ENCODE measurements around the gene SFXN4.

The SFXN4 gene

DNA sequence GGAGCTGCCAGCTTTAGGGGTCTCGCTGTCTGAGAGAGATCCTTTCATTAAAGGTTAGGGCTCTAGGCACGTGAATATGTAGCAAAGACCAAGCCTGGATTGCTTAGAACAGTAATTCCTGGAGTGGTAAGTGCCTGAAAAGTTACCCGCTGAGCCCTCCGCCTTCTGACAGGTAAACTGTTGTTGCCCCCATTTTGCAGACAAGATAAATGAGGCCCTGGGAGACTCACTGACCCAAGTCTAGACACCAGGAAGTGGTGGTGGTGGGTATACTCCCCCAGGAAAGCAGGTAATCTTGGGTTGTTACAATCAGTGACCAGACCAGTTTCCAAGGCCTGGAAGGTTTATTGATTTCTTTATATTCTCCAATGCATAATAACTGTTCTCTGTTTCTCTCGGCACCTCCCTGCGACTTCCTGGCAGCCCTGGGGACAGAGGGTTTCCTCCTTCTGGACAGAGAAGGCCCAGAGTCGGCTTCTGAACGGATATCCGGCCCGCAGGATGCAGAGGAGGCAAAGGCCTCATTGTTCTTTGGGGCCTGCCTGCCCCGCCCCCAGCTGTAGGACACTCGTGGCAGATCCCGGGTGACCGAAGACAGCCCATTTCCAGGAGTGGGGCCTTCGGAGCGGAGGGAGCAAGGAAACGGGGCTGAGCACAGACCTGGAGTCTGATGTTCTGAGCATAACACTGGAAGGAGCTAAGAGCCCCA, 40.5 kb upstream of the SFXN4 start:
- TF ChIP-seq GLIS3 (CRISPR knock-in tag; IDR thresholded peaks at IDR 0.05) (no peak), CSDC2 (CRISPR knock-in tag; IDR thresholded peaks at IDR 0.05) (no peak), ZNF70 (CRISPR knock-in tag; IDR thresholded peaks at IDR 0.05) (no peak), OSR1 (CRISPR knock-in tag; IDR thresholded peaks at IDR 0.05) (no peak), ARNTL (CRISPR knock-in tag; IDR thresholded peaks at IDR 0.05; ENCODE audit: borderline replicate concordance, low read depth) (no peak), RARB (CRISPR knock-in tag; IDR thresholded peaks at IDR 0.05) (no peak)
- no peak for ATAC-seq

DNA sequence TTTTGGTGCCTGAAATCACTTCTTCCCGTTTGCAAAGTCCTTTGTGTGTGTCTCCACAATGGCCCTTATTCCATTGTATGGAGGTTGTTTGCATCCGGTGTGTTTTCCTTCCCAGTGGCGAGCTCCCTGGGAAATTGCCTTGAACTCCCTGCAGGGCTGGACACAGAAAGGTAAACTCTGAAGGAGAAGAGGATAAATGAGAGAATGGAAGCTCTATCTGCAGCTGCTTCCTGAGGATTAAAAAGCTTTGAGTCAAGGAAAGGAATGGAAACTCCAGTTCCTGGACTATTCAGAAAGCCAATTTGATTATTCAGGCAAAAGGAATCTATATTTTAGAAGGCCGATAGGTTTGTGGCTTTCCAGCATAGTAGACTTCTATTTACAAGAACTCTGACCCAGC, 37.5 kb upstream of the SFXN4 start:
- no peak for ATAC-seq

DNA sequence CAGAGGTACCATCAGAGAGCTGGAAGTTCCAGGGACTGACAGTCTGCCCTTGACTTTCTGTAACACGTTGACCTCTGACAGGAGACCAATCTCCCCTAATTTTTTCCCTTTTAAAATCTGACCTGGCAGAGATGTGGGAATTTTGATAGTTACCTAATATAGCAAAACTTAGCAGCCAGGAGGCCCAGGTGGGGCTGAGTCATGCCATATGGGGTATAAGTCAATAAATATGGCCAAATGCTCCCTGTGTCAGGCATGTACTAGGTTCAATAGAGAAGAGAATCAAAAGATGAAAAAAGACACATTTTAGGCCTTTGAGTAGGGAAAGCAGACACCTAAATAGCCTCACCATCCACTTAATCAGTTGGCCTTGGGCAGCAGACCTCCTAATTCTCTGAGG, 35.7 kb upstream of the SFXN4 start:
- no peak for ATAC-seq
- no peak for TF ChIP-seq RARB (CRISPR knock-in tag; IDR thresholded peaks at IDR 0.05)
- TF ChIP-seq ISL1 (CRISPR knock-in tag; IDR thresholded peaks at IDR 0.05): no peak
- no peak for TF ChIP-seq BACH2 (CRISPR knock-in tag; IDR thresholded peaks at IDR 0.05; ENCODE audit: borderline replicate concordance)
- no peak for TF ChIP-seq ZNF8 (CRISPR knock-in tag; IDR thresholded peaks at IDR 0.05)
- TF ChIP-seq GLIS3 (CRISPR knock-in tag; IDR thresholded peaks at IDR 0.05): no peak
- TF ChIP-seq, protein P1, sequence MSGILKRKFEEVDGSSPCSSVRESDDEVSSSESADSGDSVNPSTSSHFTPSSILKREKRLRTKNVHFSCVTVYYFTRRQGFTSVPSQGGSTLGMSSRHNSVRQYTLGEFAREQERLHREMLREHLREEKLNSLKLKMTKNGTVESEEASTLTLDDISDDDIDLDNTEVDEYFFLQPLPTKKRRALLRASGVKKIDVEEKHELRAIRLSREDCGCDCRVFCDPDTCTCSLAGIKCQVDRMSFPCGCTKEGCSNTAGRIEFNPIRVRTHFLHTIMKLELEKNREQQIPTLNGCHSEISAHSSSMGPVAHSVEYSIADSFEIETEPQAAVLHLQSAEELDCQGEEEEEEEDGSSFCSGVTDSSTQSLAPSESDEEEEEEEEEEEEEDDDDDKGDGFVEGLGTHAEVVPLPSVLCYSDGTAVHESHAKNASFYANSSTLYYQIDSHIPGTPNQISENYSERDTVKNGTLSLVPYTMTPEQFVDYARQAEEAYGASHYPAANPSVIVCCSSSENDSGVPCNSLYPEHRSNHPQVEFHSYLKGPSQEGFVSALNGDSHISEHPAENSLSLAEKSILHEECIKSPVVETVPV (CRISPR knock-in tag; IDR thresholded peaks at IDR 0.05): no peak
- TF ChIP-seq, protein P2, sequence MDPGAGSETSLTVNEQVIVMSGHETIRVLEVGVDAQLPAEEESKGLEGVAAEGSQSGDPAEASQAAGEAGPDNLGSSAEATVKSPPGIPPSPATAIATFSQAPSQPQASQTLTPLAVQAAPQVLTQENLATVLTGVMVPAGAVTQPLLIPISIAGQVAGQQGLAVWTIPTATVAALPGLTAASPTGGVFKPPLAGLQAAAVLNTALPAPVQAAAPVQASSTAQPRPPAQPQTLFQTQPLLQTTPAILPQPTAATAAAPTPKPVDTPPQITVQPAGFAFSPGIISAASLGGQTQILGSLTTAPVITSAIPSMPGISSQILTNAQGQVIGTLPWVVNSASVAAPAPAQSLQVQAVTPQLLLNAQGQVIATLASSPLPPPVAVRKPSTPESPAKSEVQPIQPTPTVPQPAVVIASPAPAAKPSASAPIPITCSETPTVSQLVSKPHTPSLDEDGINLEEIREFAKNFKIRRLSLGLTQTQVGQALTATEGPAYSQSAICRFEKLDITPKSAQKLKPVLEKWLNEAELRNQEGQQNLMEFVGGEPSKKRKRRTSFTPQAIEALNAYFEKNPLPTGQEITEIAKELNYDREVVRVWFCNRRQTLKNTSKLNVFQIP (CRISPR knock-in tag; IDR thresholded peaks at IDR 0.05; ENCODE audit: borderline replicate concordance, low read depth): no peak
- no peak for TF ChIP-seq ESRRG (CRISPR knock-in tag; IDR thresholded peaks at IDR 0.05)
- no peak for TF ChIP-seq ARNTL (CRISPR knock-in tag; IDR thresholded peaks at IDR 0.05; ENCODE audit: borderline replicate concordance, low read depth)
- TF ChIP-seq OSR1 (CRISPR knock-in tag; IDR thresholded peaks at IDR 0.05): no peak
- TF ChIP-seq ZNF565 (CRISPR knock-in tag; conservative IDR thresholded peaks at IDR 0.05; ENCODE audit: low read depth): no peak
- no peak for TF ChIP-seq SNAI2 (CRISPR knock-in tag; IDR thresholded peaks at IDR 0.05)
- TF ChIP-seq, protein P3, sequence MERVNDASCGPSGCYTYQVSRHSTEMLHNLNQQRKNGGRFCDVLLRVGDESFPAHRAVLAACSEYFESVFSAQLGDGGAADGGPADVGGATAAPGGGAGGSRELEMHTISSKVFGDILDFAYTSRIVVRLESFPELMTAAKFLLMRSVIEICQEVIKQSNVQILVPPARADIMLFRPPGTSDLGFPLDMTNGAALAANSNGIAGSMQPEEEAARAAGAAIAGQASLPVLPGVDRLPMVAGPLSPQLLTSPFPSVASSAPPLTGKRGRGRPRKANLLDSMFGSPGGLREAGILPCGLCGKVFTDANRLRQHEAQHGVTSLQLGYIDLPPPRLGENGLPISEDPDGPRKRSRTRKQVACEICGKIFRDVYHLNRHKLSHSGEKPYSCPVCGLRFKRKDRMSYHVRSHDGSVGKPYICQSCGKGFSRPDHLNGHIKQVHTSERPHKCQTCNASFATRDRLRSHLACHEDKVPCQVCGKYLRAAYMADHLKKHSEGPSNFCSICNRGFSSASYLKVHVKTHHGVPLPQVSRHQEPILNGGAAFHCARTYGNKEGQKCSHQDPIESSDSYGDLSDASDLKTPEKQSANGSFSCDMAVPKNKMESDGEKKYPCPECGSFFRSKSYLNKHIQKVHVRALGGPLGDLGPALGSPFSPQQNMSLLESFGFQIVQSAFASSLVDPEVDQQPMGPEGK (CRISPR knock-in tag; IDR thresholded peaks at IDR 0.05; ENCODE audit: borderline replicate concordance): no peak
- no peak for TF ChIP-seq ZFP3 (CRISPR knock-in tag; IDR thresholded peaks at IDR 0.05)

More for the DNA sequence above, 37.5 kb upstream of the SFXN4 start:
- TF ChIP-seq ZFP30 (CRISPR knock-in tag; IDR thresholded peaks at IDR 0.05) (no peak), RARB (CRISPR knock-in tag; IDR thresholded peaks at IDR 0.05) (no peak), ISL1 (CRISPR knock-in tag; IDR thresholded peaks at IDR 0.05) (no peak), PPARA (CRISPR knock-in tag; IDR thresholded peaks at IDR 0.05; ENCODE audit: borderline replicate concordance) (no peak), GLIS3 (CRISPR knock-in tag; IDR thresholded peaks at IDR 0.05) (no peak), ZNF70 (CRISPR knock-in tag; IDR thresholded peaks at IDR 0.05) (no peak), ZNF8 (CRISPR knock-in tag; IDR thresholded peaks at IDR 0.05) (no peak), ZFP3 (CRISPR knock-in tag; IDR thresholded peaks at IDR 0.05) (no peak), ARNTL (CRISPR knock-in tag; IDR thresholded peaks at IDR 0.05; ENCODE audit: borderline replicate concordance, low read depth) (no peak)
- TF ChIP-seq, protein P4, sequence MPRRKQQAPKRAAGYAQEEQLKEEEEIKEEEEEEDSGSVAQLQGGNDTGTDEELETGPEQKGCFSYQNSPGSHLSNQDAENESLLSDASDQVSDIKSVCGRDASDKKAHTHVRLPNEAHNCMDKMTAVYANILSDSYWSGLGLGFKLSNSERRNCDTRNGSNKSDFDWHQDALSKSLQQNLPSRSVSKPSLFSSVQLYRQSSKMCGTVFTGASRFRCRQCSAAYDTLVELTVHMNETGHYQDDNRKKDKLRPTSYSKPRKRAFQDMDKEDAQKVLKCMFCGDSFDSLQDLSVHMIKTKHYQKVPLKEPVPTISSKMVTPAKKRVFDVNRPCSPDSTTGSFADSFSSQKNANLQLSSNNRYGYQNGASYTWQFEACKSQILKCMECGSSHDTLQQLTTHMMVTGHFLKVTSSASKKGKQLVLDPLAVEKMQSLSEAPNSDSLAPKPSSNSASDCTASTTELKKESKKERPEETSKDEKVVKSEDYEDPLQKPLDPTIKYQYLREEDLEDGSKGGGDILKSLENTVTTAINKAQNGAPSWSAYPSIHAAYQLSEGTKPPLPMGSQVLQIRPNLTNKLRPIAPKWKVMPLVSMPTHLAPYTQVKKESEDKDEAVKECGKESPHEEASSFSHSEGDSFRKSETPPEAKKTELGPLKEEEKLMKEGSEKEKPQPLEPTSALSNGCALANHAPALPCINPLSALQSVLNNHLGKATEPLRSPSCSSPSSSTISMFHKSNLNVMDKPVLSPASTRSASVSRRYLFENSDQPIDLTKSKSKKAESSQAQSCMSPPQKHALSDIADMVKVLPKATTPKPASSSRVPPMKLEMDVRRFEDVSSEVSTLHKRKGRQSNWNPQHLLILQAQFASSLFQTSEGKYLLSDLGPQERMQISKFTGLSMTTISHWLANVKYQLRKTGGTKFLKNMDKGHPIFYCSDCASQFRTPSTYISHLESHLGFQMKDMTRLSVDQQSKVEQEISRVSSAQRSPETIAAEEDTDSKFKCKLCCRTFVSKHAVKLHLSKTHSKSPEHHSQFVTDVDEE (CRISPR knock-in tag; IDR thresholded peaks at IDR 0.05): no peak
- TF ChIP-seq, protein P2 (CRISPR knock-in tag; IDR thresholded peaks at IDR 0.05; ENCODE audit: borderline replicate concordance, low read depth): no peak
- TF ChIP-seq, protein P3 (CRISPR knock-in tag; IDR thresholded peaks at IDR 0.05; ENCODE audit: borderline replicate concordance): no peak
